HS-5 (cell line): ENCODE data around the gene SLC25A28.

Experiments used
- DNase-seq: peaks from one replicate; pipeline ENCODE4 v3.0.0-alpha.2; 2012; ENCODE audit warnings: low read depth

The SLC25A28 gene, protein sequence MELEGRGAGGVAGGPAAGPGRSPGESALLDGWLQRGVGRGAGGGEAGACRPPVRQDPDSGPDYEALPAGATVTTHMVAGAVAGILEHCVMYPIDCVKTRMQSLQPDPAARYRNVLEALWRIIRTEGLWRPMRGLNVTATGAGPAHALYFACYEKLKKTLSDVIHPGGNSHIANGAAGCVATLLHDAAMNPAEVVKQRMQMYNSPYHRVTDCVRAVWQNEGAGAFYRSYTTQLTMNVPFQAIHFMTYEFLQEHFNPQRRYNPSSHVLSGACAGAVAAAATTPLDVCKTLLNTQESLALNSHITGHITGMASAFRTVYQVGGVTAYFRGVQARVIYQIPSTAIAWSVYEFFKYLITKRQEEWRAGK

DNA sequence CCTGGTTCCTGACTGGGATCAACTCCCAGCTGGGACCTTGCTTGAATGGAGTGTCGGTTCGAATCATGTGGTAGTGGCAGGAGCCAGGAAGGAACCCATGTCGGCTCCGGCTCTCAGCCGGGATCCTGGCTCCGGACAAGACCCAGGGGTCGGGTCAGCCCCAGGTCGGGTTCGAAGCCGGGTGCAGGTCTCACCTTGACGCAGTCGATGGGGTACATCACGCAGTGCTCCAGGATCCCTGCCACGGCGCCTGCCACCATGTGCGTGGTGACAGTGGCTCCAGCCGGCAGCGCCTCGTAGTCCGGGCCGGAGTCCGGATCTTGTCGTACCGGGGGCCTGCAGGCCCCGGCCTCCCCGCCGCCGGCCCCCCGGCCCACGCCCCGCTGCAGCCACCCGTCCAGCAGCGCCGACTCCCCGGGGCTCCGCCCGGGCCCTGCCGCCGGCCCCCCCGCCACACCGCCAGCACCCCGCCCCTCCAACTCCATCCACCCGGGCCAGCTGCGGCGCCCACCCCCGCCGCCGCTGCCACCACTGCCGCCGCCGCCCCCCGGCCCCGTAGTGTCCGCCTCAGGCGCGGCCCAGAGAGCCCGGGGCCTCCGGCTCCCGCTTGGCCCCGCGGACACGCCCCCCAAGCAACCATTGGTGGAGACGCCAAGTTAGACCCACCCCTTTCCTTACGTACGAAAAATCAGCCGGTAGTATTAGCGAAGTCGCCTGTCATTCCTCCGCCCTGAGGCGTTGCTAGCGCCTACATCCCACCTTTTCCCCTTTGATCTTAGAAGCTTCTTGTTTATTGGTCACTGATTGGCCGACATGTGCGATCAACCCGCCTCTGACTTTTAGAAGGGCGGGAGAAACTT is at the start of gene SLC25A28:
TSS of gene SLC25A28 (minus strand) at position 589 of the 860 bp plus-strand sequence. CDS start at position 485, 104 bp downstream.
- peak; percentile 98 for DNase-seq

DNA sequence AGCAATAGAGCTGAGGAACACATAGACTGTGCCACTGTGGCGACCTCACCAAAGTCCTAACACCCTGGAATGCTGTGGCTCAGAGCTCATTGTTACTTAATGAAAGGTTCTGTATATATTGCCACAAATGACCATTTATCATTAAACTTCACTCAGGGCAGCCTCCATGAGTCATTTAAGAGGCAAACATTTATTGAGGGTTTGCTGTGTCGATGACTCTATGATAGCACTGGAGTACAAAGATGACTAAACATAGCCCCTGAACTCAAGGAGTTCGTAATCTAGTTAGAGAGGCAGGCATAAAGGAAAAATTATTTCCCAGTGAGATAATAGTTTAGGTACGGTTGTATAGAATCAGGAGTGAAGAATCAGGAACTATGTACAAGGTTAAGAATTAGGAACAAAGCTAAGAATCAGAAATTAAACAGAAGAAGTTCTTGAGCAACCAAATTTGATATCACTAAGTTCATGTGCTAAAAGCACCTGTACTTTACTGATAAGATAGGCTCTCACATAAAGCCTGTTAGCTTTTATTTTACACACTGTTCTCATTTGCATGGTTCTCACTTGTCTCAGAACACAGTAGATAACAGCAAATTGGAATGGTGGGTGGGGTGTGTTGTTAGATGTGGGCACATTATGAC is 47.0 kb upstream of the SLC25A28 start:
- DNase-seq = peak; percentile 80

DNA sequence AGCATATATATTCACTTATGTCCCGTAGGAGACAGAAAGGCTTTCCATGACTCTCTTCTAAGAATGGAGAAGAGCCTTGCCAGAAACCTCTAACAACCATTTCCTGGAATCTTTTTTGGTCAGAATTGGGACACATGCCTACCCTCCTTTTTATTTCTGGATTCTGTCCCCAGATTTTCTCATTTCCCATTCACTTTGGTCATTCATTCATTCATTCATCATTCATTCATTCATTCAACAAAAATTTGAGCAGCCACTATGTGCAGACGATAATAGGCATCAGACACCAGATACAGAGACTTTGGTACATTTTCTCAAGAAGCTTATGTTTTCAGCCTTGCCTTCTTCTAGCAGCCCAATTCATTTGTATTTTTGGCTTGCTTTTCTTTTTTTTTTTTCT is 45.1 kb upstream of the SLC25A28 start:
- no peak for DNase-seq

DNA sequence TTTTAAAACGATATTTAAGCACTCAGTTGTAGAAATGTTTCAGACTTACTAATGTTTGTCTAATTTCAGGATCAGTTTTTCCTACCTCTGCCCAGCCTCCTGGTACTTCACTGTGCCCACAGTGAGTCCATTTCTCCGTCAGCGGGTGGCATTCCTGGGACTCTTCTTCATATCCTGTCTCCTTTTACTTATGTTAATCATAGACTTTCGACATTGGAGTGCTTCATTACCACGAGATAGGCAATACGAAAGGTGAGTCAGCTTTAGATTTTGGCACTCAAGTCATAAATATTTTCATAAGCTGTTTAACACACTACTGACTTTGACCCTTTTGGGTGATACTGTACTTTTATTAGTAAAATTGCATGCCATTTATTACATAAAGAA is 41.1 kb upstream of the SLC25A28 start:
- DNase-seq = peak; percentile 95

DNA sequence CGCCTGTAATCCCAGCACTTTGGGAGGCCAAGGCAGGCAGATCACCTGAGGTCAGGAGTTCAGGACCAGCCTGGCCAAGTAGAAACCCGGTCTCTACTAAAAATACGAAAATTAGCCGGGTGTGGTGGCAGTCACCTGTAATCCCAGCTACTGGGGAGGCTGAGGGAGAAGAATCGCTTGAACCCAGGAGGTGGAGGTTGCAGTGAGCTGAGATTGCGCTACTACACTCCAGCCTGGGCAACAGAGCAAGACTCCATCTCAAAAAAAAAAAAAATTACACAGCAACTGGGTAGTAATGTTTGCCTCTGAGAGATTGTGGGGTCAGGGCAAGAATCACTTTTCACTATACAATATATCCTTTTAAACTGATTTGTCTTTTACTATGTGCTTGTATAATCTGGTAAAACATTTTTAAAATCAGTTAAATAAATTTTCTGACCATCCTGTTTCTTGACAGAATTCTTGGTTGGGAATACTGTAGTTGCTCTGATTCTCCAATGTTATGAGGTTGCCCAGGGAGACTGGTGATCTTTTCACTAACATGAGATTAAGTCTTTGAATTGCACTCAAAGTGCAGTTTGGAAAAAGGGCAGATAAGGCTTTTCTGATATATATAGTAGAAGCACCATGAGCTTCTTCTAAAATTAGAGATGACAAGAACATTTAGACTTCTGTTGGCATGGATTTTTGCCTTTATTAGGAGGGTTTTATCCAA is 40.6 kb upstream of the SLC25A28 start:
- DNase-seq = no peak

DNA sequence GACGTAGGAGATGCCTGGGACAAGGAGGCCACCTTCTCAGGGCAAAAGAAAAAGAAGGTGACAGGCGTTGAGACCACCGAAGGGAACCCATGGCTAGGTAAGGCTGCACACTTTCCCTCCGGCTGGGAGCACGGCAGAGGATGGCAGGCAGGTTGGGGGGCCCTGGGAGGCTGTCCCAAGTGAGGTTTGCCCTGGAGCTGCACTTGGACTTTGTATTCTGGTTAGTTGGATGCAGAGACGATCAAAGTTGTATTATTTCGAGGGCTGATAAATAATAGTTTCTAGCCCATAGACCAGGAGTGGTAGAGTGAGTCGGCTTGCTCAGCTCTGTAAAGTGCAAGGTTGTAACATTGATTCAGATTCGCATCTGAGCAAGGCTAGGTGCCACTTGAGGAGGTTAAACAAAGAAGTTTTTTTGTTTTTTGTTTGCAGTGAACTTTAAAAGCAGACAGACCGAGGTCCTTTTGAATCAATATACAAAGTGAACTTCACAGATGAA is 39.7 kb upstream of the SLC25A28 start:
- DNase-seq = no peak

DNA sequence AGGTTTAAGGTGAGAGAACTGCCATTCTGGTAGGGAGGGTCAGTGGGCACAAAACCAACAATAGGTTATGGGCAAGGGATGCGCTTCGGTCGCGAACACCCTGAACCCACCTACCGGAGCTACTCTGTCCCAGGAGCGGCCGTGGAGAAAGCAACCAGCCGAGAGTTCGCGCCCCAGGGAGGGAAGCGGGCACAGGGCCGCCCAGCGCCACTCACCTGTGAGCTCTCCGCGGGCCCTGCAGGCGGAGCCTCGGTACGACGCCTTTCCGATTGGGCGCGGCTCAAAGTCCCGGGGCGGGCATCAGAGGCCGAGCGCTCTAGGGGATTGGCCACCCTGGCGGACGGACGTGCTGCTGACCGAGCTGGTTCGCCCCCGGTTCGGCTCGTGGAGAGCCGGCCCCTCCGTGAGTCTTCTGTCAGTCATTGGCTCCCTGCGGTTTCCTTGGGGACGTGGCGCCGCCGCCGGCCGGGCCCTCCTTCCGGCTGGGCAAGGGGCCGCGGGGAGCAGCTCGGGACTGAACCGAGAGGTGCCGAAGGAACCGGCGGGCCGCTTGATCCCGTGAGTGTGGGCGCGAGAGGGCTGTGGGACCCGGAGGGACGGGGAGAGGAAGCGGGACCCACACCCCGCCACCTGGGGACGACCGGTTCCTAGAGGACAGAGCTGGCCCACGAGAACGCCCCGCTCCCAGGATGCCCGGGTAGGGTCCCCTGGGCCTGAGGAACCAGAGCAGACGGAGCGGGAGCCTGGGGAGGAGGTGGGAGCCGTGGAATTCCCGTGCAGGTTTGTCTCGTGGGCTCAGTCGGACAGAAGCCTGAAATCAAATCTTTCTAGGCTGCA is 39.0 kb upstream of the SLC25A28 start, which contains the start of gene ENTPD7:
TSS of gene ENTPD7 (plus strand) at position 479 of the 837 bp plus-strand sequence. CDS start 448 bp downstream, outside the sequence.
- peak; percentile 71 for DNase-seq

DNA sequence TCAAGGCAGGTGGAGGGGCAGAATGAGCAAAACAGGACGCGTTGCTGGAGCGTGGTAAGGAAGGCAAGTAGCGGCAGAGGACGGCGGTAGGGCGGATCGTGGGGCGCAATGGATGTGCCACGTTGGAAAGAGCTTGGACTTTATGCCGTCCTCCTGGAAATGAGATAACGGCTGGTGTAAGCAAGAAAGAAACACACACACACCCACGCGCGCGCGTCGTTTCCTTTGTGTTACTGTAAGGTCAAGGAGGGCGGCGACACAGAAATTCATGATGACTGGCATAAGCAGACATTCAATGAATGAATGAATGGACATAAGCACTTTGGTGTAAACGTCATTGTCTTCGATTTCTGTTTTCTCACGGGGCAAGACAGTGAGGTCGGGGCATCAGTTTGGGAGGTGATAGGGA is 38.4 kb upstream of the SLC25A28 start:
- no peak for DNase-seq

DNA sequence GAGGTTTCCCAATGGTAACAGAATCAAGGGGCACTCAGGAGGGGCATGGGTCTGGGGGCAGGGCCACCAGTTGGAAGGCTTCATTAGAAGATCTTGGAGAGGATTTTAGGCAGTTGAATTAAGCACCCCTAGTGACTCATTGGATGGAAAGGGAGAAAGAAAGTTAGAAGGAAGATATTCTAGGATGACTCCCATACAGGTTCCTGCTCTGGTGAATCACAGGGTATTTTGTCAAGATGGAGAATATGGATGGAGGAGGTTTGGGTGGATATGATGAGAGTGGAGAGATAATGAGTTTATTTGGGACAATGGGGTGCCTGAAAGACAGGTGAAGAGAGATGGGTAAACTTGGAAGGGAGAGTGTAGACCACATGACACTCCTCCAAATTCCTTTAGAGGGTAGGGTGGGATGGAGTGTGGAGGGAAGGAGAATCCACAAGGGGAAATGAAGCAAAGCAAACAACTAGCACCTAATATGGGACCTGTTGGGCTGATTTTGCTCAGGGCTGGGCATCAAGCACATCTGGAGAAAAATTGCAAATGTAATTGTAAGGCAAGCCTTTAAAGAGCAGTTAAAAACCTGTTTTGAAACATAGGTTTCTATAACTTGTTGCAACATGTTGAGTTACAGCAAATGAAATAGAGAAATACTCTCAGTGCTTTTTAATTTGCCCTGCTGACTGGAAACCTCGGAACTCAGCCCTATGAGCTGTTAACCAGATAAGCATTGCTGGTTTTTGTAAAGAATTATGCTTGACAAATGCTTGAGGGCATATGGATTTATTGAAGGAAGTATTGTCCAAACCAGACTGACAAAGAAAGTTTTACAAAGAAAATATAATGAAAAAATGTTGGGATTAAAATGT is 36.2 kb upstream of the SLC25A28 start:
- DNase-seq = no peak

DNA sequence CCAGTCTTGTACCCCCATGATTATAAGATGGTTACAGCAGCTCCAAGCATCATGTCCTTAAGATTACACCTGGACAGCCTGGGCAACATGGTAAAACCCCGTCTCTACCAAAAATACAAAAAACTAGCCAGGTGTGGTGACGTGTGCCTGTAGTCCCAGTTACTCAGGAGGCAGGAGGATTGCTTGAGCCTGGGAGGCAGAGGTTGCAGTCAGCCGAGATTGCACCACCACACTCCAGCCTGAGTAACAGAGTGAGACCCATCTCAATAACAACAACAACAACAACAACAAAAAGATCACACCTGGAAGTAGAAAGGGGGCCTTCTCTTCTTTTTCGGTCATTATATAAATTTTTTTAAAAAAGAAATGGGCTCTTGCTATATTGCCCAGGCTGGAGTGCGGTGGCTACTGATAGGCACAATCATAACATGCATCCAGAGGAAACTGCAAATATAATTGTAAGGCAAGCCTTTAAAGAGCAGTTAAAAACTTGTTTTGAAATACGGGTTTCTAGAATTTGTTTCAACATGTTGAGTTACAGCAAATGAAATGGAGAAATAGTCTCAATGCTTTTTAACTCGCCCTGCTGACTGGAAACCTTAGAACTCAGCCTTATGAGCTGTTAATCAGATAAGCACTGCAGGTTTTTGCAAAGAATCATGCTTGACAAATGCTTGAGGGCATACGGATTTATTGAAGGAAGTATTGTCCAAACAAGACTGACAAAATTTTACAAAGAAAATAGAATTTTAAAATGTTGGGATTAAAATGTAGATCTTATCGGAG is 34.3 kb upstream of the SLC25A28 start:
- DNase-seq = no peak

DNA sequence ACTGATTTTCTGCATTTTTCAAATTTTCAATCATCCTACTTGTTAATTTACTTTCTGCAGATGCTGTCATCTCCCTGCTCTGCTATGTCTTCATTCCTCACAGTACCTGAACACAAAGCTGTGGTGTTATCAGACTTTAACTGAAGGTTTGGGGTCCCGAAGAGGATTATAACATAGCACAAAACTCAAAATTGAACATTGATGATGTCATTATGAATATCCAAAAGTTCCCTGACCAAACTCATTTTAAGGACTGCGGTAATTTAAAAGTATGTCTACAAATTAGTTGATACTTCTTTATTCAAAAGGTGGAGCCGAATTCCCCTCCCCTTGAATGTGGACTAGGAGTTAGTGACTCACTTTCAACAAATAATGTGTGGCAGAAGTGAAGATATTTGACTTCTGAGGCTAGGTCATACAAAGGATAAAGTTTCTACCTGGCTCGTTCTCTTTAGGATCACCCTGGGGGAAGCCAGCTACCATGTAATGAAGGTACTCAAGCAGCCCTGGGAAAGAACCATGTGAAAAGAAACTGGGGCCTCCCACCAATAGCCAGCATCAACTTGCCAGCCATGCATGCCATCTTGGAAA is 32.7 kb upstream of the SLC25A28 start:
- DNase-seq = no peak

DNA sequence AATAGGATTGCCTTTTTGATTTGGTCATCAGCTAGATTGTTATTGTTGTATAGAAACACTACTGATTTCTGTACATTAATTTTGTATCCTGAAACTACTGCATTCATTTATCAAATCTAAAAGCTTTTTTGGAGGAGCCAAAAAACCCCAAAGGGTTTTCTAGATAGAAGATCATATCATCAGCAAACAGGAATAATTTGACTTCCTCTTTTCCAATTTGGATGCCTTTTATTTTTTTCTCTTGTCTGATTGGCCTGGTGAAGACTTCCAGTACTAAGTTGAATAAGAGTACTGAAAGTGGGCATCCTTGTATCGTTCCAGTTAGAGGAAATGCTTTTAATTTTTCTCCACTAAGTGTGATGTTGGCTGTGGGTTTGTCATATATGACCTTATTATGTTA is 28.5 kb upstream of the SLC25A28 start:
- no peak for DNase-seq

DNA sequence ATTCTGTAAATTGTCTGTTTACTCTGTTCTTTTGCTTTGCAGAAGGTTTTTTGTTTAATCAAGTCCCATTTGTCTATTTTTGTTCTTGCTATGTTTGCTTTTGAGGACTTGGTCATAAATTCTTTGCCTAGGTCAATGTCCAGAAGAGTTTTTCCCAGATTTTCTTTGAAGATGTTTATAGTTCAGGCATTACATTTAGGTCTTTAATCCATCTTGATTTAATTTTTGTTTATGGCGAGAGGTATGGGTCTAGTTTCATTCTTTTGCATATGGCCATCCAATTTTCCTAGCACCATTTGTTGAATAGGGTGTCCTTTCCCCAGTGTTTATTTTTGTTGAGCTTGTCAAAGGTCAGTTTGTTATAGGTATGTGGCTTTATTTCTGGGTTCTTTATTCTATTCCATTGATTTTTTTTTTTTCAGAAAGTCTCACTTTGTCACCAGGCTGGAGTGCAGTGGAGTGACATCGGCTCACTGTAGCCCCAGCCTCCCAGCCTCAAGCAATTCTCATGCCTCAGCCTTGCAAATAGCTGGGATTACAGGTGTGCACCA is 27.4 kb upstream of the SLC25A28 start:
- no peak for DNase-seq

DNA sequence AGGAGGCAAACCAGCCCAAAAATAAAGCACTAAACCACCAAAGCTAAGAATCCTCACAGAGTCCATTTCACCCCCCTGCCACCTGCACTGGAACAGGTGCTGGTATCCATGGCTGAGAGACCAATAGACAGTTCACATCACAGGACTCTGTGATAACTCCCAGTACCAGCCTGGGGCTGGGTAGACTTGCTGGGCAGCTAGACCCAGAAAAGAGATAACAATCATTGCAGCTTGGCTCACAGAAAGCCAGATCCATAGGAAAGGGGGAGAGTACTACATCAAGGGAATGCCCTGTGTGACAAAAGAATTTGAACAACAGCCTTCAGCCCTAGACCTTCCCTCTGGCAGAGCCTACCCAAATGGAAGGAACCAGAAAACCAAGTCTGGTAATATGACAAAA is 13.6 kb upstream of the SLC25A28 start:
- DNase-seq = no peak

DNA sequence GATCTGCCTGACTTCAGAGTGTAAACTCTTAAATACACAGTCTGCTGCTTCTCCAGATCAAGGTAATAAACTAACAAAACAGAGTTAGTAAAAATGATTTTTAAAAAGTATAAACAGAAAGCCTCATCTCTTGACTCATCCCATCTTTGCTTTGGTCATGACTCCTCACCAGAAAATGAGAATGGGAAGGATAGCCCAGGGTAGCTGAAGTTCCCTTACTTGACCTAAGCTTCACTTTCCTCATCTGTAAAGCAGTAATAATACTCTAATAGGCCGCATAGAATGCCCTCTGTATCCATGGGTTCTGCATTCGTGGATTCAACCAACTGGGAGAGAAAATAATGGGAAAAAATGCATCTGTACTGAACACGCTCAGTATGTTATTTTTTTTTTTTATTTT is 11.3 kb upstream of the SLC25A28 start:
- DNase-seq = no peak

DNA sequence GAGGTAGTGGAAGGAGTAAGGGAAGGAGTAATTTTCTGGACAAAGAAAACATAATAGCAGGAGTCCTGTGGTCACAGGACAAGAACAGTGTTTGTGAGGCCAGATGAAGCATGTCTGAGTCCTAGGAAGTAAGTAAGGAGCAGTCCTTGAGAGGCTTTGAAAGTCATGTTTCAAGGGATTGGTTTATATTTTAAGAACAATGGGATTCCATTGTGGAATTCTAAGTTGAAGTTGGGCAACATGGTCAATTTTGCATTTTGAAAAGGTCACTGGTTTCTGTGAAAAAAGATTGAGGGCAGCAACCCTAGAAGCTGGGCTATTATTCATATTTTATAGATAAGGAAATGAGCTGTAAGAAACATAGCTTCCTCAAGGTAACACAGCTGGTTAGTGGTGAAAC is 10.8 kb upstream of the SLC25A28 start:
- DNase-seq = no peak

DNA sequence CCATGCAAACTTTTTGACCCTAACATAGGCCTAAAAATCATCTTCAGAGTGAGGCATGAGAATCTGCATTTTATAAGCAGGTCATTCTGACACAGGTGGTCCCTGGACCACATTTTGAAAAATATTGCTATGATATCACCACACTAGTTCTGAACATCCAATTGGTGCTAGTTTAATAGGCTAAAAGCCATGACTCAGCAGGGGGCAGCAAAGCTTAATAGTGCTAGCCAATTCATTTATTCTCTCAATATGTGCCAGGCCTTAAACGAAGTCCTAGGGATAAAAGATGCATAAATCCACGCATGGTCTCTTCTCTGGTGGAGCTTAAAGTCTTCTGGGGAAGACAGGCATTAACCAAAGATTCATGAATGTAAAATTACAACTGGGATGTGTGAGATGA is 10.2 kb upstream of the SLC25A28 start:
- DNase-seq = no peak

DNA sequence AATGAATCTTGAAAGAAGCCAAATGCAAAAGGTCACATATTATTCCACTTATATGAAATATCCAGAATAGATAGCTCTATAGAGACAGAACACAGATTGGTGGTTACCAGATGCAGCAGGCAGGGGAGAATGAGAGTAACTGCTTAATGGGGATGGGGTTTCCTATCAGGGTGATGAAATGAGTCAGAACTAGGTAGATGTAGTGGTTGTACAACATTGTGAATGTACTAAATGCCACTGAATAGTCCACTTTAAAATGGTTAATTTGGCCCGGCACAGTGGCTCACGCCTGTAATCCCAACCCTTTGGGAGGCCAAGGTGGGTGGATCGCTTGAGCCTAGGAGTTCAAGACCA is 9.4 kb upstream of the SLC25A28 start:
- DNase-seq = no peak
